Measurements from ENCODE around the gene GRK7. TPM values are rescaled to one million over a fixed set of nuclear protein-coding genes. Genes with fewer than 3 reads are reported as not detected.

GRK7 gene
- total RNA-seq, 1 donor from 2014 or later: 0.10 TPM

- TF ChIP-seq CTCF (IDR thresholded peaks at IDR 0.05; ENCODE audit: unreplicated experiment): no peak
- Mint-ChIP-seq H3K9me3 (ENCODE audit: unreplicated experiment) (no peaks in the 10 kb centered on the region), H3K36me3 (ENCODE audit: low read depth, unreplicated experiment) (no peaks in the 10 kb centered on the region), H3K4me3 (ENCODE audit: unreplicated experiment) (no peak overlapping the region), H3K27me3 (ENCODE audit: unreplicated experiment) (peaks cover 1% of the 10 kb centered on the region), H3K4me1 (ENCODE audit: unreplicated experiment) (no peaks in the 10 kb centered on the region), H3K27ac (ENCODE audit: unreplicated experiment) (no peak overlapping the region)
- no peak for DNase-seq (ENCODE audit: low spot score)
Observed at GRCh38 chr3:141811348-141811747, 48.1 kb downstream of the GRK7 start.

- Mint-ChIP-seq H3K27me3 (ENCODE audit: unreplicated experiment) (peaks cover 1% of the 10 kb centered on the region), H3K9me3 (ENCODE audit: unreplicated experiment) (no peaks in the 10 kb centered on the region), H3K36me3 (ENCODE audit: low read depth, unreplicated experiment) (no peaks in the 10 kb centered on the region), H3K4me1 (ENCODE audit: unreplicated experiment) (no peaks in the 10 kb centered on the region), H3K4me3 (ENCODE audit: unreplicated experiment) (no peak overlapping the region), H3K27ac (ENCODE audit: unreplicated experiment) (no peak overlapping the region)
- TF ChIP-seq CTCF (IDR thresholded peaks at IDR 0.05; ENCODE audit: unreplicated experiment): no peak
- no peak for DNase-seq (ENCODE audit: low spot score)
Observed at GRCh38 chr3:141812084-141812483, 48.9 kb downstream of the GRK7 start.

GRCh38 chr3:141812586-141812985 is 49.4 kb downstream of the GRK7 start:
- Mint-ChIP-seq H3K27ac (ENCODE audit: unreplicated experiment) (no peak overlapping the region), H3K4me3 (ENCODE audit: unreplicated experiment) (no peak overlapping the region), H3K27me3 (ENCODE audit: unreplicated experiment) (peaks cover 1% of the 10 kb centered on the region), H3K4me1 (ENCODE audit: unreplicated experiment) (no peaks in the 10 kb centered on the region), H3K36me3 (ENCODE audit: low read depth, unreplicated experiment) (no peaks in the 10 kb centered on the region), H3K9me3 (ENCODE audit: unreplicated experiment) (no peaks in the 10 kb centered on the region)
- TF ChIP-seq CTCF (IDR thresholded peaks at IDR 0.05; ENCODE audit: unreplicated experiment): no peak
- no peak for DNase-seq (ENCODE audit: low spot score)

Other genes starting within 250 kb of the GRK7 start
- gene RNF7, start 25.1 kb upstream of the GRK7 start, total RNA-seq (ENCODE audit: unreplicated experiment): 184 TPM
- gene ATP1B3, start 113.2 kb downstream of the GRK7 start, total RNA-seq (ENCODE audit: unreplicated experiment): 273 TPM

All from endothelial cell (in vitro differentiated cells).